IMR-90 (cell line): ENCODE data around the gene SBF2. TPM values are rescaled to one million over a fixed set of nuclear protein-coding genes. Genes with fewer than 3 reads are reported as not detected.

Experiments used
- ATAC-seq: fragments of 200-7000 bp; cut with Tn5 transposase; 2 replicates; pipeline ENCODE4 v1.9.1; 2020; ENCODE audit warnings: low read depth, mild to moderate bottlenecking, moderate library complexity
- BruUV-seq: library from RNA; stranded (reverse); fragments of 400-500 nt; replicated peaks from 2 replicates; lab custom pipeline; 2021; lab: Mats Ljungman, UMichigan
- CTCF ChIA-PET: fragments of 300-600 bp; formaldehyde crosslinking; extraction: SDS; loops from one replicate; lab custom pipeline; 2021; ENCODE audit warnings: antibody characterized with exemption; lab: Yijun Ruan, JAX
- POLR2A ChIA-PET: fragments of 300-600 bp; sonication (Branson Sonifier 250); formaldehyde crosslinking; loops from one replicate; lab custom pipeline; 2022; ENCODE audit warnings: antibody characterized with exemption; ENCODE audit not compliant: unreplicated experiment; lab: Charles Lee
- DNase-seq: peaks from one replicate; pipeline ENCODE4 v3.0.0; 2013
- H2AFZ ChIP-seq: replicated peaks from 2 replicates; pipeline ENCODE3; 2013; ENCODE audit warnings: low read length, mild to moderate bottlenecking; ENCODE audit not compliant: poor library complexity
- H2AK5ac ChIP-seq: 2 replicates; pipeline ENCODE4 v1.6.1; 2013; ENCODE audit warnings: low read depth, low read length, inconsistent platforms
- H2AK9ac ChIP-seq: replicated peaks from 2 replicates; pipeline ENCODE3; 2013; ENCODE audit warnings: mild to moderate bottlenecking, low read depth, low read length, moderate library complexity; ENCODE audit not compliant: poor library complexity
- H2BK120ac ChIP-seq: 2 replicates; pipeline ENCODE4 v1.6.1; 2013; ENCODE audit warnings: low read depth, low read length, inconsistent platforms
- H2BK15ac ChIP-seq: 3 replicates; pipeline ENCODE4 v1.6.1; 2013; ENCODE audit warnings: low read depth, low read length, inconsistent platforms
- H2BK20ac ChIP-seq: 2 replicates; pipeline ENCODE4 v1.6.1; 2013; ENCODE audit warnings: low read depth, mild to moderate bottlenecking, inconsistent platforms, low read length, moderate library complexity
- H2BK5ac ChIP-seq: 2 replicates; pipeline ENCODE4 v1.6.1; 2013; ENCODE audit warnings: mild to moderate bottlenecking, low read depth, low read length, inconsistent platforms; ENCODE audit not compliant: poor library complexity, severe bottlenecking
- H3K14ac ChIP-seq: replicated peaks from 2 replicates; pipeline ENCODE4 v1.6.1; 2013; ENCODE audit warnings: low read depth, low read length, inconsistent platforms
- H3K18ac ChIP-seq: 2 replicates; pipeline ENCODE4 v1.6.1; 2013; ENCODE audit warnings: low read depth, low read length, control low read depth
- H3K23ac ChIP-seq: 2 replicates; pipeline ENCODE4 v1.6.1; 2013; ENCODE audit warnings: low read depth, low read length, inconsistent platforms
- H3K27ac ChIP-seq: 2 replicates; pipeline ENCODE4 v1.5.1; 2013; ENCODE audit warnings: mild to moderate bottlenecking, control low read depth, low read length; ENCODE audit not compliant: insufficient read depth
- H3K27me3 ChIP-seq: 2 replicates; pipeline ENCODE4 v1.6.1; 2013; ENCODE audit warnings: low read length; ENCODE audit not compliant: control insufficient read depth, insufficient read depth
- H3K36me3 ChIP-seq: 2 replicates; pipeline ENCODE4 v1.6.1; 2013; ENCODE audit warnings: low read length, mixed read lengths; ENCODE audit not compliant: control insufficient read depth, insufficient read depth
- H3K4ac ChIP-seq: 2 replicates; pipeline ENCODE4 v1.6.1; 2013; ENCODE audit warnings: low read depth, low read length, inconsistent platforms
- H3K4me1 ChIP-seq: 2 replicates; pipeline ENCODE4 v1.6.1; 2013; ENCODE audit warnings: low read length, mixed read lengths; ENCODE audit not compliant: control insufficient read depth, insufficient read depth
- H3K4me2 ChIP-seq: 2 replicates; pipeline ENCODE4 v1.6.1; 2013; ENCODE audit warnings: low read depth, mild to moderate bottlenecking, control low read depth, low read length, moderate library complexity
- H3K4me3 ChIP-seq: 2 replicates; pipeline ENCODE4 v1.5.1; 2013; ENCODE audit warnings: low read depth, mild to moderate bottlenecking, control low read depth, low read length, moderate library complexity; ENCODE audit not compliant: insufficient read depth
- H3K56ac ChIP-seq: 2 replicates; pipeline ENCODE4 v1.6.1; 2013; ENCODE audit warnings: low read length, inconsistent platforms; ENCODE audit not compliant: insufficient read depth; ENCODE audit errors: extremely low read depth
- H3K79me1 ChIP-seq, 2 experiments: 2 replicates each; pipeline ENCODE4 v1.6.1; 2013; ENCODE audit warnings: low read length in 2 of 2, inconsistent platforms in 1 of 2, low read depth in 1 of 2
- H3K9ac ChIP-seq: 2 replicates; pipeline ENCODE4 v1.6.1; 2013; ENCODE audit warnings: low read depth, low read length, control low read depth
- H3K9me1 ChIP-seq: 2 replicates; pipeline ENCODE4 v1.6.1; 2013; ENCODE audit warnings: low read length, inconsistent platforms; ENCODE audit not compliant: insufficient read depth
- H3K9me3 ChIP-seq: 2 replicates; pipeline ENCODE4 v1.6.1; 2013; ENCODE audit warnings: low read length; ENCODE audit not compliant: control insufficient read depth, insufficient read depth
- H4K20me1 ChIP-seq: 2 replicates; pipeline ENCODE4 v1.6.1; 2013; ENCODE audit warnings: low read length, inconsistent platforms; ENCODE audit not compliant: insufficient read depth
- H4K5ac ChIP-seq: 2 replicates; pipeline ENCODE4 v1.6.1; 2013; ENCODE audit warnings: mild to moderate bottlenecking, low read depth, low read length, control low read depth
- H4K8ac ChIP-seq, 2 experiments: 2 replicates each; pipeline ENCODE4 v1.6.1; 2013; ENCODE audit warnings: low read depth in 2 of 2, low read length in 2 of 2, control low read depth in 1 of 2, inconsistent platforms in 1 of 2
- H4K91ac ChIP-seq: 2 replicates; pipeline ENCODE4 v1.6.1; 2013; ENCODE audit warnings: low read depth, low read length, inconsistent platforms; ENCODE audit not compliant: insufficient read depth
- MXI1 ChIP-seq: IDR thresholded peaks from 2 replicates; pipeline ENCODE4 v1.6.1; 2012; ENCODE audit warnings: low read depth, mild to moderate bottlenecking, low read length, moderate library complexity, borderline replicate concordance
- POLR2A ChIP-seq: IDR thresholded peaks from 2 replicates; pipeline ENCODE4 v1.6.1; 2012; ENCODE audit warnings: mild to moderate bottlenecking, low read depth, low read length
- RAD21 ChIP-seq: IDR thresholded peaks from 2 replicates; pipeline ENCODE4 v1.6.1; 2012; ENCODE audit warnings: low read length, improper control_type of control experiment
- SMC3 ChIP-seq: fragments of 150-350 bp; IDR thresholded peaks from 2 replicates; pipeline ENCODE4 v1.6.1; 2016; ENCODE audit warnings: low read depth, mild to moderate bottlenecking, antibody characterized with exemption, low read length, moderate library complexity
- WGBS, 2 experiments: methylation state at CpG; one replicate each; pipeline versions ENCODE4 v1.1.5 to v1.1.7; 2013; ENCODE audit warnings: missing lambda C conversion rate in 2 of 2; ENCODE audit not compliant: insufficient read length in 1 of 2; ENCODE audit errors: extremely low coverage in 2 of 2; 5-methylcytosine and 5-hydroxymethylcytosine counted together
- dilution Hi-C: fragments of 300-500 bp; cut with HindIII; formaldehyde crosslinking; loops from one replicate; pipeline ENCODE4 v1.14.3; 2018; ENCODE audit warnings: low sequenced_read_pairs; ENCODE audit not compliant: unreplicated experiment
- in situ Hi-C: fragments of 300-500 bp; cut with MboI; formaldehyde crosslinking; loops from 3 replicates; pipeline ENCODE4 v1.14.3; 2019; ENCODE audit warnings: low sequenced_read_pairs, inconsistent platforms, mixed read lengths
- intact Hi-C: fragments of 100-400 bp; cut with micrococcal nuclease; formaldehyde crosslinking; loops from 2 replicates; pipeline ENCODE4 v1.10.0; 2022
- polyA plus RNA-seq, 3 experiments: library from polyadenylated mRNA; depleted of rRNA; stranded (reverse); fragments of >200 nt; gene quantifications; 2 replicates each; pipeline ENCODE4 v1.2.3, GENCODE V29; 2012; ENCODE audit warnings: low replicate concordance in 1 of 3
- total RNA-seq: library from RNA; depleted of rRNA; stranded (reverse); fragments of >200 nt; gene quantifications from 2 replicates; pipeline ENCODE4 v1.2.3, GENCODE V29; 2012
- TF ChIP-seq, protein P1 (sequence below): conservative IDR thresholded peaks from 2 replicates; pipeline ENCODE4 v1.5.1; 2012; ENCODE audit warnings: mild to moderate bottlenecking, low read depth, low read length, improper control_type of control experiment
- TF ChIP-seq, protein P2 (sequence below): fragments of 150-350 bp; IDR thresholded peaks from 2 replicates; pipeline ENCODE4 v1.6.1; 2016; ENCODE audit warnings: low read depth, mild to moderate bottlenecking, low read length, moderate library complexity, borderline replicate concordance

The SBF2 gene
- total and polyA plus RNA-seq, 2 of the 4 experiments (the other 2 are of a cell fraction): 23.8 to 51.8 TPM

DNA sequence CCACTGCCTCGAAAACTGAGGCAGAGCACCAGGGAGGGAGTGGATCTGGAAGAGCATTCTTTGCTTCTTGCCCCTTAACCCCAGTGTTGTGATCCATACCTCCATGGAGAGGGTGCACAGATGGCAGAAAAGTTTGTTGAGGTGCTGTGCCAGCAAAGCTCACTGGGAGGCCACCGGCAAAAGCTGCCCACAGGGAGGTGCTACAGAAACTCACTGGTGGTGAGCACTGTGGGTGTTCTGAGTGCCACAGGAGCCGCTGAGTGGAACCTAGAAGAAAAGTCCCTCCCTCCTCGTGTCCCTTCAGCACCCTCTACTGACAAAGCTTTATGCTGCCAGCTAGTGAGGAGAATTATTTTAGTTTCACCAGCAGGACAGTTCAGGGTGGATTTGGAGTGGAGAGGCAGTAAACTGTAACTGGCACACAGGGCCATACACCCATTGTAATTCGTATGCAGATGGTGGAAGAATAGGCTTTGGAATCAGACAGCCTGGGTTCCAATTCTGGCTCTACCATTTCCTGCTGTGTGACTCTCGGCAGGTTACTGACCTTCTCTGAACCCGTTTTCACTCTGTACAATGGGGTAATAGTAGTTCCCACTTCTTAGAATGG lies 545.6 kb downstream of the SBF2 start:
- no peaks in the 10 kb centered on the region for H3K27me3 ChIP-seq
- ChIA-PET CTCF (interaction anchor here (0.6 to 1.9 kb wide), 13 partner anchors 10 to 792 kb away, joined by 3 to 6 read pairs (median 4); partner anchors contain the start of gene RNF141), POLR2A (no interaction called here)
- in situ Hi-C loops (loop anchor here (10.0 kb wide), 1 partner anchor 134 kb away; no protein-coding TSS in a partner anchor), dilution Hi-C loops (no loop called here), intact Hi-C loops (loop anchor here (1.0 to 5.0 kb wide), 3 partner anchors 134 to 288 kb away; partner anchors contain the start of genes WEE1 and ZNF143)
- peak overlapping the region; percentile 30; the same call in 1 of the 2 replicates for H3K23ac ChIP-seq
- ATAC-seq: peak; percentile 86
- no peaks in the 10 kb centered on the region for H4K20me1 ChIP-seq
- H3K9ac ChIP-seq: no peak overlapping the region
- H3K9me3 ChIP-seq: no peaks in the 10 kb centered on the region
- H3K18ac ChIP-seq: no peak overlapping the region
- no TSS peak for BruUV-seq
- H2AFZ ChIP-seq: peak overlapping the region; percentile 16
- peak overlapping the region; percentile 26; the same call in 1 of the 2 replicates for H4K91ac ChIP-seq
- H2AK5ac ChIP-seq: peak overlapping the region; percentile 47; the same call in 1 of the 2 replicates
- H3K36me3 ChIP-seq: peaks cover 13% of the 10 kb centered on the region
- H3K14ac ChIP-seq: peak overlapping the region; percentile 12; the same call in 1 of the 2 replicates
- no peak overlapping the region for H3K4me3 ChIP-seq
- TF ChIP-seq RAD21: peak; percentile 88
- TF ChIP-seq, protein P1, sequence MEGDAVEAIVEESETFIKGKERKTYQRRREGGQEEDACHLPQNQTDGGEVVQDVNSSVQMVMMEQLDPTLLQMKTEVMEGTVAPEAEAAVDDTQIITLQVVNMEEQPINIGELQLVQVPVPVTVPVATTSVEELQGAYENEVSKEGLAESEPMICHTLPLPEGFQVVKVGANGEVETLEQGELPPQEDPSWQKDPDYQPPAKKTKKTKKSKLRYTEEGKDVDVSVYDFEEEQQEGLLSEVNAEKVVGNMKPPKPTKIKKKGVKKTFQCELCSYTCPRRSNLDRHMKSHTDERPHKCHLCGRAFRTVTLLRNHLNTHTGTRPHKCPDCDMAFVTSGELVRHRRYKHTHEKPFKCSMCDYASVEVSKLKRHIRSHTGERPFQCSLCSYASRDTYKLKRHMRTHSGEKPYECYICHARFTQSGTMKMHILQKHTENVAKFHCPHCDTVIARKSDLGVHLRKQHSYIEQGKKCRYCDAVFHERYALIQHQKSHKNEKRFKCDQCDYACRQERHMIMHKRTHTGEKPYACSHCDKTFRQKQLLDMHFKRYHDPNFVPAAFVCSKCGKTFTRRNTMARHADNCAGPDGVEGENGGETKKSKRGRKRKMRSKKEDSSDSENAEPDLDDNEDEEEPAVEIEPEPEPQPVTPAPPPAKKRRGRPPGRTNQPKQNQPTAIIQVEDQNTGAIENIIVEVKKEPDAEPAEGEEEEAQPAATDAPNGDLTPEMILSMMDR: peak; percentile 79
- no peak for TF ChIP-seq POLR2A
- TF ChIP-seq SMC3: peak; percentile 69
- no peak for TF ChIP-seq MXI1
- TF ChIP-seq, protein P2, sequence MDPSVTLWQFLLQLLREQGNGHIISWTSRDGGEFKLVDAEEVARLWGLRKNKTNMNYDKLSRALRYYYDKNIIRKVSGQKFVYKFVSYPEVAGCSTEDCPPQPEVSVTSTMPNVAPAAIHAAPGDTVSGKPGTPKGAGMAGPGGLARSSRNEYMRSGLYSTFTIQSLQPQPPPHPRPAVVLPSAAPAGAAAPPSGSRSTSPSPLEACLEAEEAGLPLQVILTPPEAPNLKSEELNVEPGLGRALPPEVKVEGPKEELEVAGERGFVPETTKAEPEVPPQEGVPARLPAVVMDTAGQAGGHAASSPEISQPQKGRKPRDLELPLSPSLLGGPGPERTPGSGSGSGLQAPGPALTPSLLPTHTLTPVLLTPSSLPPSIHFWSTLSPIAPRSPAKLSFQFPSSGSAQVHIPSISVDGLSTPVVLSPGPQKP: no peak
- H4K5ac ChIP-seq: peak overlapping the region; percentile 35
- peaks cover 6 to 37% of the 10 kb centered on the region in 2 experiments; a peak in 3 of 4 replicates for H3K79me1 ChIP-seq
- no peak overlapping the region for H2AK9ac ChIP-seq
- DNase-seq: peak; percentile 79
- H3K4ac ChIP-seq: peak overlapping the region; percentile 63
- H2BK120ac ChIP-seq: peak overlapping the region; percentile 21; the same call in 1 of the 2 replicates
- H2BK5ac ChIP-seq: peak overlapping the region; percentile 34
- 0 out of 3 replicates have a peak overlapping the region, but pooled peaks have one; percentile 5 for H2BK15ac ChIP-seq
- H3K9me1 ChIP-seq: peaks cover 6% of the 10 kb centered on the region
- no CpG with 5 or more reads among the region's 7 CpGs for WGBS, 2 experiments
- H2BK20ac ChIP-seq: no peak overlapping the region
- no peak overlapping the region for H3K56ac ChIP-seq
- peaks cover 7% of the 10 kb centered on the region for H3K4me1 ChIP-seq
- H3K4me2 ChIP-seq: no peak overlapping the region
- no peak overlapping the region for H3K27ac ChIP-seq
- peak overlapping the region in 1 of 2 experiments; percentile 52; a peak in 1 of 4 replicates for H4K8ac ChIP-seq
